IMR-90 (cell line): ENCODE results near the gene KLC1. TPM values are rescaled to one million over a fixed set of nuclear protein-coding genes. Genes with fewer than 3 reads are reported as not detected.
A peak's percentile ranks its signal among the peaks of the same experiment; 100 is the strongest.

ENCODE experiments used
- ATAC-seq: fragments of 200-7000 bp; cut with Tn5 transposase; 2 replicates; pipeline ENCODE4 v1.9.1; 2020; ENCODE audit warnings: low read depth, mild to moderate bottlenecking, moderate library complexity
- BruUV-seq: library from RNA; stranded (reverse); fragments of 400-500 nt; replicated peaks from 2 replicates; lab custom pipeline; 2021; lab: Mats Ljungman, UMichigan
- CTCF ChIA-PET: fragments of 300-600 bp; formaldehyde crosslinking; extraction: SDS; loops from one replicate; lab custom pipeline; 2021; ENCODE audit warnings: antibody characterized with exemption; lab: Yijun Ruan, JAX
- POLR2A ChIA-PET: fragments of 300-600 bp; sonication (Branson Sonifier 250); formaldehyde crosslinking; loops from one replicate; lab custom pipeline; 2022; ENCODE audit warnings: antibody characterized with exemption; ENCODE audit not compliant: unreplicated experiment; lab: Charles Lee
- DNase-seq: peaks from one replicate; pipeline ENCODE4 v3.0.0; 2013
- H2AFZ ChIP-seq: replicated peaks from 2 replicates; pipeline ENCODE3; 2013; ENCODE audit warnings: low read length, mild to moderate bottlenecking; ENCODE audit not compliant: poor library complexity
- H2AK5ac ChIP-seq: 2 replicates; pipeline ENCODE4 v1.6.1; 2013; ENCODE audit warnings: low read depth, low read length, inconsistent platforms
- H2AK9ac ChIP-seq: replicated peaks from 2 replicates; pipeline ENCODE3; 2013; ENCODE audit warnings: mild to moderate bottlenecking, low read depth, low read length, moderate library complexity; ENCODE audit not compliant: poor library complexity
- H2BK120ac ChIP-seq: 2 replicates; pipeline ENCODE4 v1.6.1; 2013; ENCODE audit warnings: low read depth, low read length, inconsistent platforms
- H2BK15ac ChIP-seq: 3 replicates; pipeline ENCODE4 v1.6.1; 2013; ENCODE audit warnings: low read depth, low read length, inconsistent platforms
- H2BK20ac ChIP-seq: 2 replicates; pipeline ENCODE4 v1.6.1; 2013; ENCODE audit warnings: low read depth, mild to moderate bottlenecking, inconsistent platforms, low read length, moderate library complexity
- H2BK5ac ChIP-seq: 2 replicates; pipeline ENCODE4 v1.6.1; 2013; ENCODE audit warnings: mild to moderate bottlenecking, low read depth, low read length, inconsistent platforms; ENCODE audit not compliant: poor library complexity, severe bottlenecking
- H3K14ac ChIP-seq: replicated peaks from 2 replicates; pipeline ENCODE4 v1.6.1; 2013; ENCODE audit warnings: low read depth, low read length, inconsistent platforms
- H3K18ac ChIP-seq: 2 replicates; pipeline ENCODE4 v1.6.1; 2013; ENCODE audit warnings: low read depth, low read length, control low read depth
- H3K23ac ChIP-seq: 2 replicates; pipeline ENCODE4 v1.6.1; 2013; ENCODE audit warnings: low read depth, low read length, inconsistent platforms
- H3K27ac ChIP-seq: 2 replicates; pipeline ENCODE4 v1.5.1; 2013; ENCODE audit warnings: mild to moderate bottlenecking, control low read depth, low read length; ENCODE audit not compliant: insufficient read depth
- H3K27me3 ChIP-seq: 2 replicates; pipeline ENCODE4 v1.6.1; 2013; ENCODE audit warnings: low read length; ENCODE audit not compliant: control insufficient read depth, insufficient read depth
- H3K36me3 ChIP-seq: 2 replicates; pipeline ENCODE4 v1.6.1; 2013; ENCODE audit warnings: low read length, mixed read lengths; ENCODE audit not compliant: control insufficient read depth, insufficient read depth
- H3K4ac ChIP-seq: 2 replicates; pipeline ENCODE4 v1.6.1; 2013; ENCODE audit warnings: low read depth, low read length, inconsistent platforms
- H3K4me1 ChIP-seq: 2 replicates; pipeline ENCODE4 v1.6.1; 2013; ENCODE audit warnings: low read length, mixed read lengths; ENCODE audit not compliant: control insufficient read depth, insufficient read depth
- H3K4me2 ChIP-seq: 2 replicates; pipeline ENCODE4 v1.6.1; 2013; ENCODE audit warnings: low read depth, mild to moderate bottlenecking, control low read depth, low read length, moderate library complexity
- H3K4me3 ChIP-seq: 2 replicates; pipeline ENCODE4 v1.5.1; 2013; ENCODE audit warnings: low read depth, mild to moderate bottlenecking, control low read depth, low read length, moderate library complexity; ENCODE audit not compliant: insufficient read depth
- H3K56ac ChIP-seq: 2 replicates; pipeline ENCODE4 v1.6.1; 2013; ENCODE audit warnings: low read length, inconsistent platforms; ENCODE audit not compliant: insufficient read depth; ENCODE audit errors: extremely low read depth
- H3K79me1 ChIP-seq, 2 experiments: 2 replicates each; pipeline ENCODE4 v1.6.1; 2013; ENCODE audit warnings: low read length in 2 of 2, inconsistent platforms in 1 of 2, low read depth in 1 of 2
- H3K9ac ChIP-seq: 2 replicates; pipeline ENCODE4 v1.6.1; 2013; ENCODE audit warnings: low read depth, low read length, control low read depth
- H3K9me1 ChIP-seq: 2 replicates; pipeline ENCODE4 v1.6.1; 2013; ENCODE audit warnings: low read length, inconsistent platforms; ENCODE audit not compliant: insufficient read depth
- H3K9me3 ChIP-seq: 2 replicates; pipeline ENCODE4 v1.6.1; 2013; ENCODE audit warnings: low read length; ENCODE audit not compliant: control insufficient read depth, insufficient read depth
- H4K20me1 ChIP-seq: 2 replicates; pipeline ENCODE4 v1.6.1; 2013; ENCODE audit warnings: low read length, inconsistent platforms; ENCODE audit not compliant: insufficient read depth
- H4K5ac ChIP-seq: 2 replicates; pipeline ENCODE4 v1.6.1; 2013; ENCODE audit warnings: mild to moderate bottlenecking, low read depth, low read length, control low read depth
- H4K8ac ChIP-seq, 2 experiments: 2 replicates each; pipeline ENCODE4 v1.6.1; 2013; ENCODE audit warnings: low read depth in 2 of 2, low read length in 2 of 2, control low read depth in 1 of 2, inconsistent platforms in 1 of 2
- H4K91ac ChIP-seq: 2 replicates; pipeline ENCODE4 v1.6.1; 2013; ENCODE audit warnings: low read depth, low read length, inconsistent platforms; ENCODE audit not compliant: insufficient read depth
- MAZ ChIP-seq: IDR thresholded peaks from 2 replicates; pipeline ENCODE4 v1.6.1; 2012; ENCODE audit warnings: low read depth, mild to moderate bottlenecking, low read length, improper control_type of control experiment, moderate library complexity, borderline replicate concordance
- MXI1 ChIP-seq: IDR thresholded peaks from 2 replicates; pipeline ENCODE4 v1.6.1; 2012; ENCODE audit warnings: low read depth, mild to moderate bottlenecking, low read length, moderate library complexity, borderline replicate concordance
- POLR2A ChIP-seq: IDR thresholded peaks from 2 replicates; pipeline ENCODE4 v1.6.1; 2012; ENCODE audit warnings: mild to moderate bottlenecking, low read depth, low read length
- USF2 ChIP-seq: fragments of 150-350 bp; IDR thresholded peaks from 2 replicates; pipeline ENCODE4 v1.6.1; 2017; ENCODE audit warnings: mild to moderate bottlenecking, antibody characterized with exemption, low read length, low read depth
- WGBS, 2 experiments: methylation state at CpG; one replicate each; pipeline versions ENCODE4 v1.1.5 to v1.1.7; 2013; ENCODE audit warnings: missing lambda C conversion rate in 2 of 2; ENCODE audit not compliant: insufficient read length in 1 of 2; ENCODE audit errors: extremely low coverage in 2 of 2; 5-methylcytosine and 5-hydroxymethylcytosine counted together
- dilution Hi-C: fragments of 300-500 bp; cut with HindIII; formaldehyde crosslinking; loops from one replicate; pipeline ENCODE4 v1.14.3; 2018; ENCODE audit warnings: low sequenced_read_pairs; ENCODE audit not compliant: unreplicated experiment
- in situ Hi-C: fragments of 300-500 bp; cut with MboI; formaldehyde crosslinking; loops from 3 replicates; pipeline ENCODE4 v1.14.3; 2019; ENCODE audit warnings: low sequenced_read_pairs, inconsistent platforms, mixed read lengths
- intact Hi-C: fragments of 100-400 bp; cut with micrococcal nuclease; formaldehyde crosslinking; loops from 2 replicates; pipeline ENCODE4 v1.10.0; 2022
- polyA plus RNA-seq, 3 experiments: library from polyadenylated mRNA; depleted of rRNA; stranded (reverse); fragments of >200 nt; gene quantifications; 2 replicates each; pipeline ENCODE4 v1.2.3, GENCODE V29; 2012; ENCODE audit warnings: low replicate concordance in 1 of 3
- total RNA-seq: library from RNA; depleted of rRNA; stranded (reverse); fragments of >200 nt; gene quantifications from 2 replicates; pipeline ENCODE4 v1.2.3, GENCODE V29; 2012

The KLC1 gene
- total and polyA plus RNA-seq, 2 of the 4 experiments (the other 2 are of a cell fraction), result 101 to 157 TPM

GRCh38 chr14:103748534-103748857, 119.5 kb downstream of the KLC1 start:
- no peak for TF ChIP-seq MAZ
- TF ChIP-seq USF2, result no peak
- no peak for TF ChIP-seq MXI1
- no peak for TF ChIP-seq POLR2A
- BruUV-seq, result no TSS peak

More at GRCh38 chr14:103748534-103748857, 119.5 kb downstream of the KLC1 start:
- H3K23ac ChIP-seq, result no peak overlapping the region
- CTCF ChIA-PET, result no interaction called here
- no peaks in the 10 kb centered on the region for H3K9me3 ChIP-seq
- no peak overlapping the region for H3K14ac ChIP-seq
- H3K27me3 ChIP-seq, result no peaks in the 10 kb centered on the region
- no peaks in the 10 kb centered on the region for H4K20me1 ChIP-seq
- no peak overlapping the region for H3K9ac ChIP-seq
- no peak overlapping the region for H4K8ac ChIP-seq
- ATAC-seq (no peak), DNase-seq (no peak)
- no peak overlapping the region for H4K91ac ChIP-seq
- H2BK120ac ChIP-seq, result no peak overlapping the region
- in situ Hi-C loops (no loop called here), intact Hi-C loops (no loop called here), dilution Hi-C loops (no loop called here)
- no peak overlapping the region for H3K4me3 ChIP-seq
- H2AK9ac ChIP-seq, result peak overlapping the region; percentile 5
- no peak overlapping the region for H2AFZ ChIP-seq
- H3K36me3 ChIP-seq, result no peaks in the 10 kb centered on the region
- H2BK20ac ChIP-seq, result no peak overlapping the region
- POLR2A ChIA-PET, result no interaction called here
- H3K4ac ChIP-seq, result no peak overlapping the region
- H3K9me1 ChIP-seq, result no peaks in the 10 kb centered on the region; the same call in 1 of the 2 replicates
- no peaks in the 10 kb centered on the region for H3K79me1 ChIP-seq
- H3K18ac ChIP-seq, result no peak overlapping the region
- H3K27ac ChIP-seq, result no peak overlapping the region
- no peak overlapping the region for H2BK5ac ChIP-seq
- no peak overlapping the region for H4K5ac ChIP-seq
- no peak overlapping the region for H3K56ac ChIP-seq
- WGBS, 2 experiments, result 60% methylated on average over 1 of the region's 5 CpGs; no CpG with 5 or more reads in 1 of the 2 experiments
- H2AK5ac ChIP-seq, result no peak overlapping the region
- no peaks in the 10 kb centered on the region for H3K4me1 ChIP-seq
- H2BK15ac ChIP-seq, result no peak overlapping the region
- H3K4me2 ChIP-seq, result no peak overlapping the region
